HepG2 (cell line): ENCODE data around the gene EZH1. TPM values are rescaled to one million over a fixed set of nuclear protein-coding genes. Genes with fewer than 3 reads are reported as not detected.

ENCODE experiments used
- ATAC-seq: fragments of 200-7000 bp; cut with Tn5 transposase; 3 replicates; pipeline ENCODE4 v1.9.1; 2020; ENCODE audit warnings: mild to moderate bottlenecking, moderate library complexity
- BruUV-seq: library from RNA; stranded (reverse); fragments of 400-500 nt; replicated peaks from 2 replicates; lab custom pipeline; 2021; lab: Mats Ljungman, UMichigan
- CTCF ChIA-PET: fragments of 300-600 bp; formaldehyde crosslinking; extraction: SDS; loops from one replicate; lab custom pipeline; 2021; ENCODE audit warnings: low total read pairs, inconsistent platforms, low intra/inter-chr PET ratio; lab: Yijun Ruan, JAX
- POLR2A ChIA-PET: fragments of 350-600 bp; sonication (Branson Sonifier 250); formaldehyde crosslinking; loops from one replicate; lab custom pipeline; 2020; ENCODE audit warnings: antibody characterized with exemption, inconsistent platforms; lab: Yijun Ruan, JAX
- DNase-seq: peaks from one replicate; pipeline ENCODE4 v3.0.0-alpha.2; 2015; ENCODE audit warnings: low spot score
- FAIRE-seq: peaks from 3 replicates; lab custom pipeline; 2011; peaks lifted over from hg19 to GRCh38; lab: Jason Lieb, UNC
- H2AFZ ChIP-seq: one replicate; pipeline ENCODE4 v1.6.1; 2011; ENCODE audit warnings: low read length, inconsistent platforms
- H3K27ac ChIP-seq: fragments of 300-600 bp; 3 replicates; pipeline ENCODE4 v1.8.0; 2011; ENCODE audit warnings: mixed run types, mild to moderate bottlenecking, mixed read lengths, low read length, inconsistent platforms; ENCODE audit not compliant: insufficient read depth; ENCODE audit errors: extremely low read length
- H3K27me3 ChIP-seq, 2 experiments: fragments of 200-600 bp in 1 of 2; 2 replicates in 1 of 2; 3 replicates in 1 of 2; pipeline versions ENCODE4 v1.6.0 to v1.8.0; 2011; ENCODE audit warnings: low read length in 2 of 2, mild to moderate bottlenecking in 2 of 2, moderate library complexity in 2 of 2, inconsistent platforms in 1 of 2; ENCODE audit not compliant: insufficient read depth in 2 of 2, control insufficient read depth in 1 of 2
- H3K36me3 ChIP-seq, 2 experiments: fragments of 200-600 bp in 1 of 2; replicated peaks in 1 of 2; 2 replicates in 1 of 2; 3 replicates in 1 of 2; pipeline versions ENCODE4 v1.5.1 to v1.8.0; 2011; ENCODE audit warnings: low read length in 2 of 2, inconsistent platforms in 1 of 2; ENCODE audit not compliant: insufficient read depth in 2 of 2, control insufficient read depth in 1 of 2
- H3K4me1 ChIP-seq: 2 replicates; pipeline ENCODE4 v1.5.1; 2012; ENCODE audit warnings: low read length, inconsistent platforms; ENCODE audit not compliant: insufficient read depth
- H3K4me2 ChIP-seq: 2 replicates; pipeline ENCODE4 v1.6.0; 2011; ENCODE audit warnings: low read depth, low read length, inconsistent platforms
- H3K4me3 ChIP-seq, 3 experiments: fragments of 200-600 bp in 1 of 3; sonication (generic), shearing (Covaris generic) in 1 of 3; replicated peaks in 1 of 3; 2 replicates each; pipeline ENCODE4 v1.5.1; 2011 to 2016; ENCODE audit warnings: low read length in 3 of 3, inconsistent platforms in 2 of 3, low read depth in 2 of 3, mild to moderate bottlenecking in 2 of 3, control low read depth in 1 of 3, mixed read lengths in 1 of 3; ENCODE audit not compliant: insufficient read depth in 1 of 3
- H3K79me2 ChIP-seq: one replicate; pipeline ENCODE4 v1.6.1; 2011; ENCODE audit warnings: low read length, inconsistent platforms; ENCODE audit not compliant: insufficient read depth
- H3K9ac ChIP-seq: 2 replicates; pipeline ENCODE4 v1.6.0; 2011; ENCODE audit warnings: mild to moderate bottlenecking, low read depth, low read length, inconsistent platforms; ENCODE audit not compliant: insufficient read depth
- H3K9me3 ChIP-seq: 2 replicates; pipeline ENCODE4 v1.5.1; 2012; ENCODE audit warnings: mild to moderate bottlenecking, low read length
- H4K20me1 ChIP-seq: 2 replicates; pipeline ENCODE4 v1.6.0; 2011; ENCODE audit warnings: inconsistent platforms, mild to moderate bottlenecking, low read length, moderate library complexity; ENCODE audit not compliant: insufficient read depth
- AKAP8 ChIP-seq: sonication (generic); formaldehyde crosslinking; IDR thresholded peaks from 2 replicates; pipeline ENCODE4 v1.5.1; 2020; ENCODE audit warnings: mild to moderate bottlenecking, missing genetic modification reagents
- CHD4 ChIP-seq: fragments of 200-600 bp; sonication (generic); IDR thresholded peaks from 2 replicates; pipeline ENCODE4 v1.7.0; 2017; ENCODE audit warnings: mild to moderate bottlenecking, low read length, borderline replicate concordance
- CREB1 ChIP-seq, 2 experiments: fragments of 450-650 bp in 1 of 2; IDR thresholded peaks; 2 replicates each; pipeline ENCODE4 v1.6.1; 2016 to 2017; ENCODE audit warnings: control low read depth in 1 of 2, mild to moderate bottlenecking in 1 of 2, missing compliant biosample characterization in 1 of 2, missing genetic modification characterization in 1 of 2
- FLYWCH1 ChIP-seq: sonication (generic); formaldehyde crosslinking; IDR thresholded peaks from 2 replicates; pipeline ENCODE4 v1.8.1; 2023; ENCODE audit warnings: mild to moderate bottlenecking, missing genetic modification reagents
- FOXK1 ChIP-seq: sonication (generic); formaldehyde crosslinking; IDR thresholded peaks from 2 replicates; pipeline ENCODE4 v1.4.0; 2020; ENCODE audit warnings: low read depth, missing genetic modification reagents, borderline replicate concordance
- KMT2B ChIP-seq: IDR thresholded peaks from 2 replicates; pipeline ENCODE4 v1.6.1; 2016; ENCODE audit warnings: missing genetic modification reagents, missing compliant biosample characterization
- MTF2 ChIP-seq: sonication (generic); formaldehyde crosslinking; IDR thresholded peaks from 2 replicates; pipeline ENCODE4 v1.5.0; 2020; ENCODE audit warnings: missing genetic modification reagents, borderline replicate concordance
- NCOR1 ChIP-seq: fragments of 200-600 bp; sonication (generic); IDR thresholded peaks from 2 replicates; pipeline ENCODE4 v1.7.0; 2017; ENCODE audit warnings: antibody characterized with exemption, low read length, borderline replicate concordance
- ZBTB20 ChIP-seq: sonication (generic); formaldehyde crosslinking; IDR thresholded peaks from 2 replicates; pipeline ENCODE4 v1.8.1; 2023; ENCODE audit warnings: missing genetic modification reagents, low read depth, mild to moderate bottlenecking, borderline replicate concordance
- ZNF317 ChIP-seq: sonication (generic); formaldehyde crosslinking; IDR thresholded peaks from 2 replicates; pipeline ENCODE4 v1.5.0; 2020; ENCODE audit warnings: mild to moderate bottlenecking, missing genetic modification reagents
- ZNF441 ChIP-seq: sonication (generic); formaldehyde crosslinking; IDR thresholded peaks from 2 replicates; pipeline ENCODE4 v1.7.0; 2021; ENCODE audit warnings: missing genetic modification reagents, borderline replicate concordance
- ZNF543 ChIP-seq: sonication (generic); formaldehyde crosslinking; IDR thresholded peaks from 2 replicates; pipeline ENCODE4 v1.4.0; 2020; ENCODE audit warnings: mild to moderate bottlenecking, missing genetic modification reagents
- ZNF605 ChIP-seq: sonication (generic); formaldehyde crosslinking; IDR thresholded peaks from 2 replicates; pipeline ENCODE4 v1.8.0; 2022; ENCODE audit warnings: mild to moderate bottlenecking, missing genetic modification reagents
- WGBS: methylation state at CpG from one replicate; pipeline ENCODE4 v1.1.6; 2017; ENCODE audit warnings: low lambda C conversion rate; 5-methylcytosine and 5-hydroxymethylcytosine counted together
- in situ Hi-C: cut with HindIII; loops from 2 replicates; pipeline ENCODE4 v1.10.0; 2017; ENCODE audit warnings: low pct_unique_long_range_greater_than_20kb; ENCODE audit not compliant: extremely low pct_ligation_motif_present
- intact Hi-C: fragments of 100-400 bp; cut with micrococcal nuclease; formaldehyde crosslinking; loops from one replicate; pipeline ENCODE4 v1.10.0; 2022; ENCODE audit not compliant: unreplicated experiment
- polyA plus RNA-seq, 8 experiments: library from polyadenylated mRNA; depleted of rRNA in 3 of 8; stranded (reverse) in 7 of 8; unstranded in 1 of 8; fragments of >200 nt; fragmentation: Illumina TruSeq in 4 of 8; extraction: Trizol in 4 of 8; gene quantifications; 2 replicates each; pipeline versions ENCODE4 v1.2.1 to v1.2.3, GENCODE V29; 2011 to 2016; ENCODE audit warnings: low read depth in 4 of 8, missing spikeins in 1 of 8, mixed read lengths in 1 of 8; ENCODE audit not compliant: insufficient read depth in 1 of 8
- total RNA-seq, 5 experiments: library from RNA; depleted of rRNA; stranded (reverse); fragments of >200 nt; fragmentation: Illumina TruSeq; extraction: Trizol; gene quantifications; 2 replicates each; pipeline ENCODE4 v1.2.3, GENCODE V29; 2016; ENCODE audit warnings: low read depth in 1 of 5
- TF ChIP-seq, protein P1 (sequence below): IDR thresholded peaks from 2 replicates; pipeline ENCODE4 v1.6.1; 2016; ENCODE audit warnings: missing genetic modification reagents, missing compliant biosample characterization
- TF ChIP-seq, protein P2 (sequence below), 2 experiments: sonication (generic) in 1 of 2; formaldehyde crosslinking in 1 of 2; IDR thresholded peaks; 2 replicates each; pipeline versions ENCODE4 v1.5.1 to v1.6.1; 2011 to 2020; ENCODE audit warnings: borderline replicate concordance in 1 of 2, low read depth in 1 of 2, low read length in 1 of 2, mild to moderate bottlenecking in 1 of 2, missing genetic modification reagents in 1 of 2, moderate library complexity in 1 of 2
- TF ChIP-seq, protein P3 (sequence below): sonication (generic); formaldehyde crosslinking; IDR thresholded peaks from 2 replicates; pipeline ENCODE4 v1.4.0; 2020; ENCODE audit warnings: missing genetic modification reagents
- TF ChIP-seq, protein P4 (sequence below): fragments of 450-650 bp; IDR thresholded peaks from 2 replicates; pipeline ENCODE4 v1.6.1; 2016

EZH1 gene
- total and polyA plus RNA-seq, 2 of the 13 experiments (the other 11 are each of a cell fraction or from before 2014, with no cell fraction given) = 11.6 to 24.0 TPM

DNA sequence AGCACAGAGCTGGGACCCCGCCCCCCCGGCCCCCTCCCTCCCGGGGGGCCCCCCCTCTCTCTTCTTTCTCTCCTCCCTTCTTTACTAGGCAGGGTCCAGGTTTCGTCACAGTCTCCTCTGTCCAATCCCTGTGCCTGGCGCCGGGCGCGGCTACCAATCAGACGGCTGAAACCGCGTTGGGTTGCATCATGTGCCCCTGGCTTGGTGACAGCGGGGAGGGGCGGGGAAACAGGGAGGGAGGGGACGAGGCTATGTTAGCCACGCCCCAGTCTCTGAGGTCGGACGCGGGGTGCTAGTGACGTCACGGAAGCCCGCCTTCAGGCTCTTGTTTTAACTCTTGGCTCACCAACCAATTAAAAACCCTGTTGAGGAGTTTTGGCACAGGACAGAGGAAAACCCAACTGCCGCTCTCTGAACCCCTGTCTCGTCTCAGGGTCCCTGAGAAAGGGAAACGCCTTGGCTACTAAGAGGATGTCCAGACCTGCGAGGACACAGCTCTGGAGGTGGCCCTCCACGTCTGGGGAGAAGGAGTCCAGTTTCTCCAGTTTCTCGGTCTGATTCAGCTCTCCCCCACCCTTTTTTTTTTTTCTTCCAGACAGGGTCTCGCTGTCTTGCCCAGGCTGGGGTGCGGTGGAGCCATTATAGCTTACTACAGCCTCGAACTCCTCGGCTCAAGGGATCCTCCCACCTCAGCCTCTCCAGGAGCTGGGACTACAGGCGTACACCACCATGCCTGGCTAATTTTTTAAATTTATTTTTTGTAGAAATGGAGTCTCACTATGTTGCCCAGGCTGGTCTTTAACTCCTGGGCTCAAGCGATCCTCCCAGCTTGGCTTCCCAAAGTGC lies 67.6 kb downstream of the EZH1 start:
- peak; percentile 64 for ATAC-seq
- in situ Hi-C loops (no loop called here), intact Hi-C loops (no loop called here)
- under 1% methylated on average over 31 of the region's 33 CpGs for WGBS
- H3K4me2 ChIP-seq = peak overlapping the region; percentile 99
- FAIRE-seq = peak; percentile 100
- no peaks in the 10 kb centered on the region for H3K27me3 ChIP-seq
- H3K4me3 ChIP-seq = peak overlapping the region; percentile 76 to 99 (median 83)
- peak overlapping the region; percentile 92 for H3K27ac ChIP-seq
- no TSS peak for BruUV-seq
- H3K9me3 ChIP-seq = no peaks in the 10 kb centered on the region
- peak overlapping the region; percentile 91 for H3K9ac ChIP-seq
- DNase-seq = peak; percentile 99
- ChIA-PET CTCF (no interaction called here), POLR2A (interaction anchor here (0.6 to 6.3 kb wide), 19 partner anchors 9 to 691 kb away, joined by 3 to 65 read pairs (median 6); partner anchors contain the start of genes BECN1, COA3, COASY and NAGLU)
- H3K36me3 ChIP-seq = peaks cover 7 to 16% of the 10 kb centered on the region in 2 experiments
- H2AFZ ChIP-seq = no peak overlapping the region
- H4K20me1 ChIP-seq = no peaks in the 10 kb centered on the region; the same call in 1 of the 2 replicates
- peaks cover 22% of the 10 kb centered on the region for H3K79me2 ChIP-seq
- H3K4me1 ChIP-seq = peaks cover 51% of the 10 kb centered on the region
- TF ChIP-seq ZNF543 (0 out of 2 replicates have a peak, but pooled peaks have one; percentile 5), ZNF605 (peak; percentile 90; the same call in 1 of the 2 replicates), AKAP8 (CRISPR knock-in tag) (no peak), FLYWCH1 (no peak), ZNF441 (CRISPR knock-in tag) (0 out of 2 replicates have a peak, but pooled peaks have one; percentile 11), KMT2B (CRISPR knock-in tag) (no peak), CHD4 (peak; percentile 45; the same call in 1 of the 2 replicates), ZBTB20 (CRISPR knock-in tag) (0 out of 2 replicates have a peak, but pooled peaks have one; percentile 15), NCOR1 (peak; percentile 67; the same call in 1 of the 2 replicates), ZNF317 (0 out of 2 replicates have a peak, but pooled peaks have one; percentile 13), FOXK1 (CRISPR knock-in tag) (peak; percentile 75; the same call in 1 of the 2 replicates), CREB1 (IDR thresholded peaks at IDR 0.05) (peak; percentile 100), CREB1 (CRISPR knock-in tag; IDR thresholded peaks at IDR 0.05) (peak; percentile 96), MTF2 (no peak)
- TF ChIP-seq, protein P1, sequence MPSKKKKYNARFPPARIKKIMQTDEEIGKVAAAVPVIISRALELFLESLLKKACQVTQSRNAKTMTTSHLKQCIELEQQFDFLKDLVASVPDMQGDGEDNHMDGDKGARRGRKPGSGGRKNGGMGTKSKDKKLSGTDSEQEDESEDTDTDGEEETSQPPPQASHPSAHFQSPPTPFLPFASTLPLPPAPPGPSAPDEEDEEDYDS (CRISPR knock-in tag) = peak; percentile 82
- TF ChIP-seq, protein P2, sequence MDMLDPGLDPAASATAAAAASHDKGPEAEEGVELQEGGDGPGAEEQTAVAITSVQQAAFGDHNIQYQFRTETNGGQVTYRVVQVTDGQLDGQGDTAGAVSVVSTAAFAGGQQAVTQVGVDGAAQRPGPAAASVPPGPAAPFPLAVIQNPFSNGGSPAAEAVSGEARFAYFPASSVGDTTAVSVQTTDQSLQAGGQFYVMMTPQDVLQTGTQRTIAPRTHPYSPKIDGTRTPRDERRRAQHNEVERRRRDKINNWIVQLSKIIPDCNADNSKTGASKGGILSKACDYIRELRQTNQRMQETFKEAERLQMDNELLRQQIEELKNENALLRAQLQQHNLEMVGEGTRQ (IDR thresholded peaks at IDR 0.05; ENCODE audit: low read depth, low read length) = peak; percentile 80
- TF ChIP-seq, protein P2 (CRISPR knock-in tag; IDR thresholded peaks at IDR 0.05; ENCODE audit: borderline replicate concordance) = peak; percentile 87; the same call in 1 of the 2 replicates
- TF ChIP-seq, protein P3, sequence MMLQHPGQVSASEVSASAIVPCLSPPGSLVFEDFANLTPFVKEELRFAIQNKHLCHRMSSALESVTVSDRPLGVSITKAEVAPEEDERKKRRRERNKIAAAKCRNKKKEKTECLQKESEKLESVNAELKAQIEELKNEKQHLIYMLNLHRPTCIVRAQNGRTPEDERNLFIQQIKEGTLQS (CRISPR knock-in tag) = peak; percentile 75
- TF ChIP-seq, protein P4, sequence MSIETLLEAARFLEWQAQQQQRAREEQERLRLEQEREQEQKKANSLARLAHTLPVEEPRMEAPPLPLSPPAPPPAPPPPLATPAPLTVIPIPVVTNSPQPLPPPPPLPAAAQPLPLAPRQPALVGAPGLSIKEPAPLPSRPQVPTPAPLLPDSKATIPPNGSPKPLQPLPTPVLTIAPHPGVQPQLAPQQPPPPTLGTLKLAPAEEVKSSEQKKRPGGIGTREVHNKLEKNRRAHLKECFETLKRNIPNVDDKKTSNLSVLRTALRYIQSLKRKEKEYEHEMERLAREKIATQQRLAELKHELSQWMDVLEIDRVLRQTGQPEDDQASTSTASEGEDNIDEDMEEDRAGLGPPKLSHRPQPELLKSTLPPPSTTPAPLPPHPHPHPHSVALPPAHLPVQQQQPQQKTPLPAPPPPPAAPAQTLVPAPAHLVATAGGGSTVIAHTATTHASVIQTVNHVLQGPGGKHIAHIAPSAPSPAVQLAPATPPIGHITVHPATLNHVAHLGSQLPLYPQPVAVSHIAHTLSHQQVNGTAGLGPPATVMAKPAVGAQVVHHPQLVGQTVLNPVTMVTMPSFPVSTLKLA = peak; percentile 77
